Skeletal muscle satellite cell (primary cell): ENCODE results near the gene ZGPAT. TPM values are rescaled to one million over a fixed set of nuclear protein-coding genes. Genes with fewer than 3 reads are reported as not detected.

ENCODE experiments used
- H3K27me3 ChIP-seq: 2 replicates; pipeline ENCODE4 v1.7.0; 2013; ENCODE audit warnings: low read length; ENCODE audit not compliant: control insufficient read depth, insufficient read depth
- H3K36me3 ChIP-seq: 2 replicates; pipeline ENCODE4 v1.7.0; 2013; ENCODE audit warnings: mild to moderate bottlenecking, control low read depth, low read length; ENCODE audit not compliant: insufficient read depth
- H3K4me1 ChIP-seq: 2 replicates; pipeline ENCODE4 v1.7.0; 2013; ENCODE audit warnings: low read length; ENCODE audit not compliant: control insufficient read depth, insufficient read depth
- H3K4me2 ChIP-seq: 2 replicates; pipeline ENCODE4 v1.7.0; 2013; ENCODE audit warnings: mild to moderate bottlenecking, low read length
- H3K4me3 ChIP-seq: 2 replicates; pipeline ENCODE4 v1.7.0; 2013; ENCODE audit warnings: low read length
- H3K9ac ChIP-seq: 2 replicates; pipeline ENCODE4 v1.7.0; 2013; ENCODE audit warnings: mild to moderate bottlenecking, low read depth, low read length, moderate library complexity
- H3K9me3 ChIP-seq: replicated peaks from 2 replicates; pipeline ENCODE4 v1.7.0; 2013; ENCODE audit warnings: mild to moderate bottlenecking, control low read depth, low read length
- small RNA-seq: library from RNA; depleted of rRNA; stranded (forward); fragments of <200 nt; gene quantifications from one replicate; pipeline ENCODE3, GENCODE V24; 2012

The ZGPAT gene

DNA sequence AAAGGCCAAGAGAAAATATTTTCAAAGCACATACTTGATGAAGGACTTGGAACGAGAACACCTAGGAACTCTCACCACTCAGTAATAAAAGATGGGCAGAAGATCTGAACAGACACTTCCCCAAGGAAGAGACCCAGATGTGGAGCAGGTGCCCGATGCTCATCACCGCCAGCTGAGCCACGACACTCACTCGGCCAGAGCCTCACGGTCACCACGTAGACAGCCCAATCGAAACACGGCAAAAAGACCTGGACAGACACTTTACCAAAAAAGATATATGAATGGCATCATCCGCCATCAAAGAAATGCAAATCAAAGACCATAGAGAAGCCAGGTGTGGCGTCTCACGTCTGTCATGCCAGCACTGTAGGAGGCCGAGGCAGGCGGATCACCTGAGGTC is 73.3 kb downstream of the ZGPAT start:
- Histone ChIP-seq H3K27me3 (no peaks in the 10 kb centered on the region), H3K9ac (no peak overlapping the region), H3K36me3 (no peaks in the 10 kb centered on the region), H3K4me1 (no peaks in the 10 kb centered on the region), H3K9me3 (no peaks in the 10 kb centered on the region), H3K4me2 (no peak overlapping the region), H3K4me3 (no peak overlapping the region)

GRCh38 chr20:63782051-63782471 is 74.2 kb downstream of the ZGPAT start:
- Histone ChIP-seq H3K4me3 (no peak overlapping the region), H3K9me3 (no peaks in the 10 kb centered on the region), H3K9ac (no peak overlapping the region), H3K36me3 (no peaks in the 10 kb centered on the region), H3K4me2 (no peak overlapping the region), H3K27me3 (no peaks in the 10 kb centered on the region), H3K4me1 (no peaks in the 10 kb centered on the region)

- H3K9ac ChIP-seq = no peak overlapping the region
- no peaks in the 10 kb centered on the region for H3K27me3 ChIP-seq
These were observed 74.7 kb downstream of the ZGPAT start for GRCh38 chr20:63782521-63782971.

GRCh38 chr20:63783970-63784369 is 76.1 kb downstream of the ZGPAT start:
- no peaks in the 10 kb centered on the region for H3K27me3 ChIP-seq
- no peak overlapping the region for H3K9ac ChIP-seq
- no peaks in the 10 kb centered on the region for H3K4me1 ChIP-seq
- H3K4me3 ChIP-seq = no peak overlapping the region
- no peaks in the 10 kb centered on the region for H3K9me3 ChIP-seq
- H3K36me3 ChIP-seq = no peaks in the 10 kb centered on the region
- no peak overlapping the region for H3K4me2 ChIP-seq

More at GRCh38 chr20:63782521-63782971, 74.7 kb downstream of the ZGPAT start:
- no peak overlapping the region for H3K4me3 ChIP-seq
- no peaks in the 10 kb centered on the region for H3K4me1 ChIP-seq
- H3K9me3 ChIP-seq = no peaks in the 10 kb centered on the region
- H3K36me3 ChIP-seq = no peaks in the 10 kb centered on the region
- no peak overlapping the region for H3K4me2 ChIP-seq

DNA sequence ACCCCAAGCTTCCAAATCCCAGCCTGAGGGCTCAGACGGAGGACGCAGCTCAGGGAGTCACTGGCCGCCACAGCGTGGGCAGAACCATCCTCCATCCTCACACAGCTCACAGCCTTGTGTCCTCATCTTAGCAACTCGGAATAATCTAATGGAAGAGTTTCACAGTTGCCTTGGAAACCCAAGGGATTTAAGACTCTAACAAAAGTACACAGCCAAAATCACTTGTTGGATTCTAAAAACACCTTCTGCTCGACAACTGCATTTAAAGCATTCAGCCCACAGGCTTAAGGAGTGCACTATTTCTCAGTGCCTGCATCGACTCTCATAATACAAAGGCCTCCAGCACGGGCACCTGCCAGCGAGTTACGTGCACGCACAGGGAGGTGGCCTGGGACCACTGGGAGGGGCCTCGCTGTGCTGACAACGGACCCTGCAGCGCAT is 77.9 kb downstream of the ZGPAT start:
- H3K4me2 ChIP-seq = no peak overlapping the region
- H3K9ac ChIP-seq = no peak overlapping the region
- no peaks in the 10 kb centered on the region for H3K9me3 ChIP-seq
- H3K36me3 ChIP-seq = no peaks in the 10 kb centered on the region
- no peaks in the 10 kb centered on the region for H3K4me1 ChIP-seq
- H3K27me3 ChIP-seq = no peaks in the 10 kb centered on the region
- H3K4me3 ChIP-seq = no peak overlapping the region

Small RNA genes lying within 50 kb of the gene (small RNA-seq; reads per million reads assigned to genes)
- gene LIME1 = not detected
- not detected for gene TNFRSF6B
